Measurements from ENCODE around the gene SPAG6. TPM values are rescaled to one million over a fixed set of nuclear protein-coding genes. Genes with fewer than 3 reads are reported as not detected.

The SPAG6 gene
- total and polyA plus RNA-seq, 9 of the 15 experiments (the other 6 are each of a cell fraction or from before 2014, with no cell fraction given): 3.5 to 23.1 (median 11.8) TPM

GRCh38 chr10:22433875-22434274 is 88.6 kb downstream of the SPAG6 start (continued):
- no peak for TF ChIP-seq GABPB1 (CRISPR knock-in tag; IDR thresholded peaks at IDR 0.05)
- no peak for TF ChIP-seq ZNF184 (CRISPR knock-in tag; IDR thresholded peaks at IDR 0.05)
- TF ChIP-seq MED1 (CRISPR knock-in tag; IDR thresholded peaks at IDR 0.05; ENCODE audit: borderline replicate concordance): no peak
- TF ChIP-seq ZNF398 (CRISPR knock-in tag; IDR thresholded peaks at IDR 0.05): no peak
- no peak for TF ChIP-seq CBX1 (IDR thresholded peaks at IDR 0.05; ENCODE audit: low read depth)
- TF ChIP-seq RBM25 (IDR thresholded peaks at IDR 0.05; ENCODE audit: low read depth, low read length, severe bottlenecking): no peak
- peak; percentile 19; the same call in 1 of the 2 replicates for TF ChIP-seq VEZF1 (CRISPR knock-in tag; IDR thresholded peaks at IDR 0.05)
- TF ChIP-seq L3MBTL2 (IDR thresholded peaks at IDR 0.05): no peak
- TF ChIP-seq ATF7 (IDR thresholded peaks at IDR 0.05): peak; percentile 94
- TF ChIP-seq MLLT1 (IDR thresholded peaks at IDR 0.05): no peak
- no peak for TF ChIP-seq ZNF384 (IDR thresholded peaks at IDR 0.05; ENCODE audit: low read depth, low read length)
- no peak for TF ChIP-seq ESRRA (IDR thresholded peaks at IDR 0.05; ENCODE audit: borderline replicate concordance, low read depth)
- TF ChIP-seq ZNF212 (CRISPR knock-in tag; IDR thresholded peaks at IDR 0.05): no peak
- TF ChIP-seq ZNF511 (CRISPR knock-in tag; IDR thresholded peaks at IDR 0.05): no peak
- TF ChIP-seq CHD2 (IDR thresholded peaks at IDR 0.05; ENCODE audit: low read depth, low read length): no peak
- TF ChIP-seq ZNF449 (CRISPR knock-in tag; IDR thresholded peaks at IDR 0.05): no peak
- no peak for TF ChIP-seq RERE (CRISPR knock-in tag; IDR thresholded peaks at IDR 0.05; ENCODE audit: borderline replicate concordance)
